GM23338 (cell line): Measurements from ENCODE around the gene SNAP91. TPM values are rescaled to one million over a fixed set of nuclear protein-coding genes. Genes with fewer than 3 reads are reported as not detected.

Source experiments
- ATAC-seq: fragments of 200-7000 bp; cut with Tn5 transposase; 3 replicates; pipeline ENCODE4 v1.9.1; 2020
- DNase-seq: peaks from one replicate; pipeline ENCODE4 v3.0.0-alpha.2; 2015; ENCODE audit warnings: low spot score
- H2AFZ ChIP-seq: fragments of 200-600 bp; sonication (generic); 2 replicates; pipeline ENCODE4 v1.8.0; 2016; ENCODE audit warnings: antibody characterized with exemption, mild to moderate bottlenecking, moderate library complexity
- H3F3A ChIP-seq: fragments of 200-600 bp; sonication (generic); replicated peaks from 2 replicates; pipeline ENCODE4 v1.8.0; 2017; ENCODE audit warnings: antibody characterized with exemption, mixed run types, low read depth
- H3K27ac ChIP-seq: fragments of 200-600 bp; sonication (generic); 2 replicates; pipeline ENCODE4 v1.6.1; 2016; ENCODE audit warnings: low read depth
- H3K27me3 ChIP-seq: fragments of 200-600 bp; sonication (generic); 2 replicates; pipeline ENCODE4 v1.8.0; 2016; ENCODE audit warnings: mild to moderate bottlenecking, mixed run types, moderate library complexity; ENCODE audit not compliant: insufficient read depth
- H3K36me3 ChIP-seq: fragments of 200-600 bp; sonication (generic); 2 replicates; pipeline ENCODE4 v1.8.0; 2016; ENCODE audit warnings: mild to moderate bottlenecking; ENCODE audit not compliant: insufficient read depth
- H3K4me1 ChIP-seq: fragments of 200-600 bp; sonication (generic); 2 replicates; pipeline ENCODE4 v1.8.0; 2016; ENCODE audit warnings: mild to moderate bottlenecking, moderate library complexity; ENCODE audit not compliant: insufficient read depth
- H3K4me2 ChIP-seq: fragments of 200-600 bp; sonication (generic); 2 replicates; pipeline ENCODE4 v1.7.1; 2017; ENCODE audit warnings: mixed run types
- H3K4me3 ChIP-seq: fragments of 200-600 bp; sonication (generic); 2 replicates; pipeline ENCODE4 v1.6.1; 2016; ENCODE audit warnings: mixed run types
- H3K79me2 ChIP-seq: fragments of 200-600 bp; sonication (generic); replicated peaks from 2 replicates; pipeline ENCODE4 v1.8.0; 2017; ENCODE audit warnings: mild to moderate bottlenecking; ENCODE audit not compliant: insufficient read depth
- H3K9me2 ChIP-seq: fragments of 200-600 bp; sonication (generic); 2 replicates; pipeline ENCODE4 v1.8.0; 2017; ENCODE audit not compliant: insufficient read depth
- H4K20me1 ChIP-seq: fragments of 200-600 bp; sonication (generic); replicated peaks from 2 replicates; pipeline ENCODE4 v1.8.0; 2017; ENCODE audit warnings: mild to moderate bottlenecking; ENCODE audit not compliant: insufficient read depth
- H3K27ac Mint-ChIP-seq: 2 replicates; pipeline ENCODE4 v1.8.0; 2020; ENCODE audit warnings: inconsistent platforms, mild to moderate bottlenecking, moderate library complexity, mixed read lengths
- H3K27me3 Mint-ChIP-seq: 3 replicates; pipeline ENCODE4 v1.8.0; 2022; ENCODE audit warnings: low read depth, mild to moderate bottlenecking, moderate library complexity, mixed read lengths, inconsistent platforms; ENCODE audit not compliant: insufficient read depth, poor library complexity
- H3K36me3 Mint-ChIP-seq: 3 replicates; pipeline ENCODE4 v1.8.0; 2021; ENCODE audit warnings: low read depth, mild to moderate bottlenecking, inconsistent platforms, moderate library complexity, mixed read lengths
- H3K4me1 Mint-ChIP-seq: 3 replicates; pipeline ENCODE4 v1.8.0; 2020; ENCODE audit warnings: mild to moderate bottlenecking, inconsistent platforms, mixed read lengths
- H3K4me3 Mint-ChIP-seq: 3 replicates; pipeline ENCODE4 v1.8.0; 2021; ENCODE audit warnings: moderate library complexity, mild to moderate bottlenecking, inconsistent platforms, mixed read lengths
- H3K9me3 Mint-ChIP-seq: 3 replicates; pipeline ENCODE4 v1.8.0; 2020; ENCODE audit warnings: moderate library complexity, mild to moderate bottlenecking, inconsistent platforms, mixed read lengths
- CREB1 ChIP-seq: fragments of 250-450 bp; sonication (Bioruptor Pico); IDR thresholded peaks from 2 replicates; pipeline ENCODE4 v1.5.0; 2020; ENCODE audit warnings: low read depth, mild to moderate bottlenecking, moderate library complexity
- CTCF ChIP-seq, 2 experiments: fragments of 200-600 bp in 1 of 2; sonication (generic) in 1 of 2; conservative IDR thresholded peaks; 2 replicates each; pipeline versions ENCODE4 v1.5.1 to v1.6.1; 2016 to 2017; ENCODE audit warnings: antibody characterized with exemption in 2 of 2, low read depth in 2 of 2, mild to moderate bottlenecking in 2 of 2, moderate library complexity in 1 of 2
- ETS1 ChIP-seq: IDR thresholded peaks from 2 replicates; pipeline ENCODE4 v1.6.1; 2016; ENCODE audit warnings: antibody characterized with exemption
- EZH2 ChIP-seq: fragments of 200-600 bp; sonication (generic); IDR thresholded peaks from one replicate; pipeline ENCODE4 v1.8.0; 2017; ENCODE audit warnings: antibody characterized with exemption, mild to moderate bottlenecking, low read depth; ENCODE audit not compliant: unreplicated experiment
- EZH2phosphoT487 ChIP-seq: fragments of 200-600 bp; sonication (generic); IDR thresholded peaks from one replicate; pipeline ENCODE4 v1.8.1; 2018; ENCODE audit warnings: antibody characterized with exemption; ENCODE audit not compliant: unreplicated experiment
- JUNB ChIP-seq: IDR thresholded peaks from one replicate; pipeline ENCODE4 v1.6.1; 2016; ENCODE audit warnings: antibody characterized with exemption; ENCODE audit not compliant: unreplicated experiment
- NANOG ChIP-seq: IDR thresholded peaks from 2 replicates; pipeline ENCODE4 v1.6.1; 2016; ENCODE audit warnings: antibody characterized with exemption, borderline replicate concordance
- POLR2AphosphoS5 ChIP-seq: IDR thresholded peaks from 2 replicates; pipeline ENCODE4 v1.6.1; 2016; ENCODE audit warnings: antibody characterized with exemption, low read depth
- STAT1 ChIP-seq: IDR thresholded peaks from one replicate; pipeline ENCODE4 v1.6.1; 2016; ENCODE audit warnings: antibody characterized with exemption; ENCODE audit not compliant: unreplicated experiment
- ZNF114 ChIP-seq: fragments of 250-450 bp; sonication (Bioruptor Pico); IDR thresholded peaks from 2 replicates; pipeline ENCODE4 v1.5.0; 2020; ENCODE audit warnings: mild to moderate bottlenecking, moderate library complexity
- ZNF331 ChIP-seq: fragments of 250-450 bp; sonication (Bioruptor Pico); IDR thresholded peaks from 2 replicates; pipeline ENCODE4 v1.5.0; 2020; ENCODE audit warnings: low read depth, mild to moderate bottlenecking, moderate library complexity
- ZNF462 ChIP-seq: fragments of 250-450 bp; sonication (Bioruptor Pico); IDR thresholded peaks from 2 replicates; pipeline ENCODE4 v1.5.0; 2020; ENCODE audit warnings: mild to moderate bottlenecking, moderate library complexity
- polyA plus RNA-seq: library from polyadenylated mRNA; unstranded; fragments of >200 nt; fragmentation: Nextera tagmentation; extraction: Ambion mirVana; gene quantifications from 2 replicates; pipeline ENCODE4 v1.2.1, GENCODE V29; 2016
- total RNA-seq: library from RNA; depleted of rRNA; stranded (reverse); fragments of >200 nt; shearing (Covaris generic); gene quantifications from 2 replicates; pipeline ENCODE4 v1.2.3, GENCODE V29; 2014

SNAP91 gene
- total and polyA plus RNA-seq, 2 experiments from 2014 or later = 0.83 to 1.2 TPM

- no peaks in the 10 kb centered on the region for H3K36me3 ChIP-seq
- no peaks in the 10 kb centered on the region for H3K27me3 Mint-ChIP-seq
- TF ChIP-seq ZNF462 (CRISPR knock-in tag) (no peak), STAT1 (no peak), ZNF114 (CRISPR knock-in tag) (no peak), POLR2AphosphoS5 (no peak), ETS1 (no peak), NANOG (no peak), CREB1 (CRISPR knock-in tag) (no peak), EZH2 (no peak), ZNF331 (CRISPR knock-in tag) (no peak), EZH2phosphoT487 (no peak), CTCF (conservative IDR thresholded peaks at IDR 0.05; ENCODE audit: low read depth in 2 of 2) (no peak), JUNB (no peak)
- H3K4me3 Mint-ChIP-seq = no peak overlapping the region
- H3K4me3 ChIP-seq = no peak overlapping the region
- no peaks in the 10 kb centered on the region for H3K79me2 ChIP-seq
- no peaks in the 10 kb centered on the region for H3K4me1 Mint-ChIP-seq
- H3K27ac ChIP-seq = no peak overlapping the region
- DNase-seq (no peak), ATAC-seq (no peak)
- no peak overlapping the region for H3K27ac Mint-ChIP-seq
- H3K27me3 ChIP-seq = no peaks in the 10 kb centered on the region
- no peaks in the 10 kb centered on the region for H3K9me2 ChIP-seq
- no peaks in the 10 kb centered on the region for H3F3A ChIP-seq
- H3K9me3 Mint-ChIP-seq = peaks cover 3% of the 10 kb centered on the region; the same call in 2 of the 3 replicates
- peaks cover 2% of the 10 kb centered on the region; the same call in 1 of the 3 replicates for H3K36me3 Mint-ChIP-seq
- H3K4me2 ChIP-seq = no peak overlapping the region
- no peaks in the 10 kb centered on the region for H3K4me1 ChIP-seq
- no peak overlapping the region for H2AFZ ChIP-seq
- H4K20me1 ChIP-seq = no peaks in the 10 kb centered on the region
These were observed 118.5 kb downstream of the SNAP91 start for GRCh38 chr6:83590416-83590815.
